Glomerular visceral epithelial cell (primary cell): ENCODE measurements around the gene SOCS1.

Source experiments
- DNase-seq: peaks from one replicate; pipeline ENCODE4 v3.0.0-alpha.2; 2016; ENCODE audit errors: extremely low spot score

Gene SOCS1

GRCh38 chr16:11245222-11245737 lies 10.7 kb downstream of the SOCS1 start:
- DNase-seq, result no peak

- DNase-seq, result no peak
Observed at GRCh38 chr16:11242658-11243057, 13.3 kb downstream of the SOCS1 start.

GRCh38 chr16:11241480-11242204 lies 14.4 kb downstream of the SOCS1 start:
- no peak for DNase-seq

GRCh38 chr16:11240636-11241473 lies 15.1 kb downstream of the SOCS1 start:
- DNase-seq, result no peak

GRCh38 chr16:11239644-11240632 lies 16.1 kb downstream of the SOCS1 start:
- DNase-seq, result no peak

- DNase-seq, result no peak
Observed at GRCh38 chr16:11238272-11239202, 17.5 kb downstream of the SOCS1 start.

- no peak for DNase-seq
Observed at GRCh38 chr16:11236461-11237254, 19.3 kb downstream of the SOCS1 start.

GRCh38 chr16:11235703-11235991 lies 20.4 kb downstream of the SOCS1 start:
- no peak for DNase-seq

GRCh38 chr16:11234884-11235702 lies 20.9 kb downstream of the SOCS1 start:
- no peak for DNase-seq

- DNase-seq, result no peak
Observed at GRCh38 chr16:11233727-11234376, 22.2 kb downstream of the SOCS1 start.

- no peak for DNase-seq
Observed at GRCh38 chr16:11232852-11233726, 22.9 kb downstream of the SOCS1 start.

- no peak for DNase-seq
Observed at GRCh38 chr16:11232302-11232851, 23.6 kb downstream of the SOCS1 start.

GRCh38 chr16:11231367-11231970 lies 24.5 kb downstream of the SOCS1 start:
- DNase-seq, result no peak

GRCh38 chr16:11229906-11230305 lies 26.1 kb downstream of the SOCS1 start:
- DNase-seq, result no peak

- DNase-seq, result no peak
Observed at GRCh38 chr16:11229432-11229831, 26.6 kb downstream of the SOCS1 start.

- DNase-seq, result no peak
Observed at GRCh38 chr16:11225677-11226549, 30.1 kb downstream of the SOCS1 start.
